ACC112 (cell line): ENCODE measurements around the gene PLPP1.
A peak's percentile ranks its signal among the peaks of the same experiment; 100 is the strongest.

Experiments
- H2AFZ ChIP-seq: fragments of 200-600 bp; sonication (generic); one replicate; pipeline ENCODE4 v1.6.0; 2017; ENCODE audit warnings: antibody characterized with exemption, low read length; ENCODE audit not compliant: unreplicated experiment
- H3K27ac ChIP-seq: fragments of 200-600 bp; sonication (generic); 2 replicates; pipeline ENCODE4 v1.5.1; 2014; ENCODE audit warnings: low read depth, mild to moderate bottlenecking, antibody characterized with exemption, low read length, moderate library complexity
- H3K27me3 ChIP-seq: fragments of 200-600 bp; sonication (generic); 2 replicates; pipeline ENCODE4 v1.6.1; 2014; ENCODE audit warnings: mild to moderate bottlenecking, antibody characterized with exemption, low read length, moderate library complexity, mixed read lengths; ENCODE audit not compliant: insufficient read depth
- H3K36me3 ChIP-seq: fragments of 200-600 bp; sonication (generic); 2 replicates; pipeline ENCODE4 v1.6.1; 2016; ENCODE audit warnings: mild to moderate bottlenecking, antibody characterized with exemption, low read length, moderate library complexity, mixed read lengths; ENCODE audit not compliant: insufficient read depth
- H3K4me1 ChIP-seq: fragments of 200-600 bp; sonication (generic); one replicate; pipeline ENCODE4 v1.6.1; 2016; ENCODE audit warnings: low read length, mixed read lengths; ENCODE audit not compliant: insufficient read depth, unreplicated experiment, control insufficient read depth
- H3K4me3 ChIP-seq: fragments of 200-600 bp; sonication (generic); 2 replicates; pipeline ENCODE4 v1.5.1; 2014; ENCODE audit warnings: mild to moderate bottlenecking, low read depth, low read length
- H3K79me2 ChIP-seq: fragments of 200-600 bp; sonication (generic); one replicate; pipeline ENCODE4 v1.6.0; 2016; ENCODE audit warnings: low read length; ENCODE audit not compliant: control insufficient read depth, unreplicated experiment, insufficient read depth

The PLPP1 gene

DNA sequence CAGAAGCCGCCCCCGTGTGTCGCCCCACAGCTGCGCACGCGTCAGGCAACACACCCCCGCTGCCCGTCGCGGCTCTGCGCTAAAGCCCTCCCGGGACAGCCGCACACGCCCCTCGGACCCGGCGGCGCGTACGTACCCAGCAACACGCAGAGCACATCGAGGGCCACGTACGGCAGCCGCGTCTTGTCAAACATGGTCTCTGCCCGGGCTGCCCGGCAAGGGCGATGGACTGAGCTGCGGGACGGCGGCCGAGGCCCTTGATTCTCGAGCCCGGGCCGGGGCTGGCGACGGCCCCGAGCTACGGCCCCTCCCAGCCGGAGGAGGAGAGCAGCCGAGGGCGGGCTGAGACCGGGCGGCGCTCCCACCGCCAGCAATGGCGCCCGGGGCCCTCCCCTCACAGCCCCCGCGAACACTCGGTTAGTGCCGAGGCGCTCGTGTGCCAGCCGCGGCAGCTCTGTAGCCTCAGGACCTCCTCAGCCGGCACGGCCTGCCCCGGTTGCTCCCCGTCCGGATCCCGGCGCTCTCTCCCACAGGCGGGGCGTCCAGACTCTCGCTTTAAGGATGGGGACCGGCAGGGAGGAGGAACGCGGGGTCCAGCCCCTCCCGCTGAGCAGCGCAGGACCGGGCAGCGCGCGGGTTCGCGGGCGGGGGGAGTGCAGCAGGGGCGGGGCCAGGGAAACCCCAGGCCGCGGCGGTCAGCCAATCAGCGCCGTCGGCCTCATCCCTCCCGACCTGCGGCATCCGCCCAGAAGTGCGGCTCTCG is at the start of gene PLPP1:
TSS of gene PLPP1 (minus strand) at position 529 of the 763 bp plus-strand sequence. CDS start at position 194, 335 bp downstream.
- Histone ChIP-seq H2AFZ (peak within 1 kb of the TSS; percentile 90), H3K79me2 (peaks cover 37% of the 10 kb centered on the region), H3K27ac (peak within 1 kb of the TSS; percentile 90), H3K4me3 (peak within 1 kb of the TSS; percentile 85), H3K36me3 (no peaks in the 10 kb centered on the region), H3K27me3 (no peaks in the 10 kb centered on the region), H3K4me1 (peaks cover 18% of the 10 kb centered on the region)

DNA sequence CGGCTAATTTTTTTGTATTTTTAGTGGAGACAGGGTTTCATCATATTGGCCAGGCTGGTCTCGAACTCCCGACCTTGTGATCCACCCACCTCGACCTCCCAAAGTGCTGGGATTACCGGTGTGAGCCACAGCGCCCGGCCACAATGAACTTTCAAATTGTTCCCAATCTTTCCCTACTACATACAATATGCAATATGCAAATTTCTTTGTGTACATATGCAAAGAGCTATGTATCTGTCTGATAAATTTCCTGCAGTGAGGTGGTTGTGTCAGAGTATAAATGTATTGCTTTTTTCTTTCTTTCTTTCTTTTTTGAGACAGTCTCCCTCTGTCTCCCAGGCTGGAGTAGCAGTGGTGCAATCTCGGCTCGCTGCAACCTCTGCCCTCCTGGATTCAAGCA is 48.8 kb upstream of the PLPP1 start:
- Histone ChIP-seq H3K4me3 (no peak overlapping the region), H3K27ac (no peak overlapping the region), H3K4me1 (no peaks in the 10 kb centered on the region)

DNA sequence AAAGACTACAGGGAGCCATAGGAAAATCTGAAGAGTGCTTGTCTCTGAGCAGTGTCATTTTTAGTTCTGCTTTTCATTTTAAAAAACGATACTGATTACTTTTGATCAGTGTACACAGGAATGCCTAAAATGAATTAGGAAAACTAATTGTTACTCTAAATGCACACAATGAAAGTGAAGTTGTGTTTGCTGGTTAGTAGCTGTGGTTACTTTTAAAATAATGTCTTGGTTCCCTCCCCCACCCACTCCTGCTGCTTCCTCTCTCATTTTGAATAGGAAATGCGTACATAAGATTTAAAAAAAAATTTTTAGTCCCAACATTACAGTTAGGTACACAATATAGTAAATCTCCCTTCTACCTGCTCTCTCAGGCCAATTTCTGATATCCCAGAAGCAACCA is 47.5 kb upstream of the PLPP1 start:
- no peak overlapping the region for H3K4me3 ChIP-seq
- H3K27ac ChIP-seq = no peak overlapping the region
- H3K27me3 ChIP-seq = no peaks in the 10 kb centered on the region
- peaks cover 7% of the 10 kb centered on the region for H3K4me1 ChIP-seq
- H3K79me2 ChIP-seq = no peaks in the 10 kb centered on the region
- no peak overlapping the region for H2AFZ ChIP-seq
- H3K36me3 ChIP-seq = no peaks in the 10 kb centered on the region

More for the DNA sequence above, 48.8 kb upstream of the PLPP1 start:
- Histone ChIP-seq H3K36me3 (no peaks in the 10 kb centered on the region), H2AFZ (no peak overlapping the region), H3K27me3 (no peaks in the 10 kb centered on the region), H3K79me2 (no peaks in the 10 kb centered on the region)

DNA sequence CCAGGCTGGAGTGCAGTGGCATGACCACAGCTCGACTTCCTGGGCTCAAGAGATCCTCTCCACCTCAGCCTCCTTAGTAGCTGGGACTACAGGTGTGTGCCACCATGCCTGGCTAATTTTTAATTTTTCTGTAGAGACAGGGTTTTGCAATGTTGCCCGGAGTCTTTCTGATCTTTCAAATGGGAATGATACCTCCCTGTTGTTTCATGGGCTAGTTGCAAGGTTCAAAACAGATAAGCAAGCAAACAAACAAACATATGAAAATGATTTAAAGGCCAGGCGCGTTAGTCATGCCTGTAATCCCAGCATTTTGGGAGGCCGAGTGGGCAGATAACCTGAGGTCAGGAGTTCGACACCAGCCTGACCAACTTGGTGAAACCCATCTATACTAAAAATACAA is 45.3 kb upstream of the PLPP1 start:
- H3K79me2 ChIP-seq = no peaks in the 10 kb centered on the region
- H3K36me3 ChIP-seq = no peaks in the 10 kb centered on the region
- peaks cover 24% of the 10 kb centered on the region for H3K4me1 ChIP-seq
- no peaks in the 10 kb centered on the region for H3K27me3 ChIP-seq
- H2AFZ ChIP-seq = no peak overlapping the region
- no peak overlapping the region for H3K4me3 ChIP-seq
- no peak overlapping the region for H3K27ac ChIP-seq

DNA sequence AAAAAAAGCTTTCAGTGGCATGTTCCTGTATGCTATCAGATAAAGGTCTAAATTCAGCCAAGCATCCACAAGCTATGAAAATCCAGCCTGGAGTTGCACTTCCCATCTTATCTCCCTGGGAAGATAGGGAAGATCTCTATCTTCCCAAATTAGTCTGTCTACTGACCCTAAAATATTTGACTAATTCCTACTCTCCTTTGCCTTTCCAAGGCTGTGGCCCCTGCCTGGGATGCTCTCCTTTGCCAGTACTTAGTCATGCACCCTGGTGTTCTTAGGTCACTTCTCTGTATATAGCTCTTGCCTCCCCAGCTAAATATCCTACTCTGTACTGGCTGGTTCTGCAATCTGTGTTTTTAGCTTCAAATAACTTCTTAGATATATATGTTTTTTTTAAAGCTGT is 44.0 kb upstream of the PLPP1 start:
- Histone ChIP-seq H3K27ac (no peak overlapping the region), H3K4me1 (peaks cover 24% of the 10 kb centered on the region), H3K36me3 (no peaks in the 10 kb centered on the region), H3K79me2 (no peaks in the 10 kb centered on the region), H3K4me3 (no peak overlapping the region), H2AFZ (no peak overlapping the region), H3K27me3 (no peaks in the 10 kb centered on the region)

DNA sequence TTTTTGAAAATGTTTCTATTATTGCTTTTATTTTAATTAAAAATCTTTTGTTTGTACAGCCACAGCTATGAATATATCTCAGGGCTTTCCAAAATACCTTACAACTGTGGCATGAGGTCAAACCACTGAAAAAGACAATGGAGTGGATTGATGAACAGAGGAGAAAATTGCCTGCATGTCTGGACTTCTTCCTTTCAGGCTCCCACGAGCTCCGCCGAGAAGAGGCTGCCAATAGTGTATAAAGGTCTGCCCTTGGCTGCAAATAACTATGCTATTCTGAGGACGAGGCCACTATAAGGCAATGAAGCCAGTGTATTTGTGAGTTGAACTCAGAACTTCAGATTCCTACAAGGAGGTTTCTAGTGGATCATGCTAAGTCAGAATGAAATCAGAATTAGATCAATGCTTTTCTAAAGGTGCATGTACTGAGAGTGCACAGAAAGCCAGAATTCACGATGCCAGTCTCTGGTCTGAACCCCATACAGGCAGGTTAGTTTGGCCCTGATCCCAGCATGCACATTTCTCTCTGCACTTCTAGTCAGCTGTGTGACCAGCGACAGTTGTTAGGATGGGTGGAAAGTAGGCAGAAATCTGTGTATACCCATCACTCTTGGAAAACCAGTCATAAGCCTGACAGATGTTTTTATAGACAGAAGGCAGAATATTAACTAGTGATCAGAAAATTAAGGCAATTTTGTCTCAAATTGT is 42.7 kb upstream of the PLPP1 start:
- H3K27ac ChIP-seq = no peak overlapping the region
- peaks cover 24% of the 10 kb centered on the region for H3K4me1 ChIP-seq
- H3K4me3 ChIP-seq = no peak overlapping the region
- peak overlapping the region; percentile 19 for H2AFZ ChIP-seq
- H3K36me3 ChIP-seq = no peaks in the 10 kb centered on the region
- no peaks in the 10 kb centered on the region for H3K27me3 ChIP-seq
- no peaks in the 10 kb centered on the region for H3K79me2 ChIP-seq

DNA sequence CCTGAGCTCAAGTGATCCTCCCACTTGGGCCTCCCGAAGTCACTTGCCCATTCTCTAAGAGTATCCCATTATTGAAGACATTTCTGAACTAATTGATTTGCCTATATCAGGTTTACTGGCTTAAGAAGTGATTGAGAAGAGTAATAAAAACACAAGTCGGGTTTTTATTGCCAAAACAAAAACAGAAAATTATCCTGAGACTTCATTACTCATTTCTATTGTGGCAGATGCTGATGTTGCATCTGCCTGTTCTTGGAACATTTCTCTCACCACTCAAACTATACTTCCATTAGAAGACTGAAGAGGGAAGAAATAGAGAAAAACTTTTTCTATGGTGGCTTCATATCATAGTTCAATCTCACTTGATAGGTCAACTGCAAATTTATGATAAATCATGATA is 41.9 kb upstream of the PLPP1 start:
- Histone ChIP-seq H3K4me1 (peaks cover 24% of the 10 kb centered on the region), H3K36me3 (no peaks in the 10 kb centered on the region), H3K4me3 (no peak overlapping the region), H3K27me3 (no peaks in the 10 kb centered on the region), H2AFZ (peak overlapping the region; percentile 19), H3K79me2 (no peaks in the 10 kb centered on the region), H3K27ac (no peak overlapping the region)

DNA sequence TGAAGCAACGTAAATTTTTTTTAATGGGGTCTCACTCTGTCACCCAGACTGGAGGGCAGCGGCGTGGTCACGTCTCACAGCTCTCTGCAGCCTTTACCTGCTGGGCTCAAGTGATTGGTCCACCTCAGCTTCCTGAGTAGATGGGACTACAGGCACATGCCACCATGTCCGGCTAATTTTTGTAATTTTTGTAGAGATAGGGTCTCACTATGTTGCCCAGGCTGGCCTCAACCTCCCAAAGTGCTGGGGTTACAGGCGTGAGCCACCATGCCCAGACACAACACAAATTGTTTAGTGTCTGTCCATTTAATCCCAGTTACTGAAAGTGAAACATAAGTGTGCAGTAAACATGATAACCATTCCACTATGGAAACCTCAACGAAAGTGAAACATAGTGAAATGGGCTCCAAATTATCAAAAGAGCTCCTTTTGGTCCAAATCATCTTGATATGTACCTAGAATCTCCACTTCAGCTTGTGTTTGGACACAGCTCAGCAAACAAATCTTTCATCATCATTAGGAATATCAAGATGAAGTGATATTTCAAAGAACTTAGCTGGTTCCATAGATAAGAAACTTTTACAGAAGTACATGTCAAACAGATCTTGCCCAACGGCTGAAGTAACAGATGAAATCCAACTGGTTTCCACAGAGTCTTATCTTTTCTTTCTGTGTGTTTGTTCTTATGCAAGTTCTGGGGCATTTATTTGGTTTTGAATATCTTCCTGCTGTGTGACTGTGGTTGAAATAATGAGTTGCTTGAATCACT is 41.2 kb upstream of the PLPP1 start:
- Histone ChIP-seq H3K4me3 (peak overlapping the region; percentile 5; the same call in 1 of the 2 replicates), H3K27me3 (no peaks in the 10 kb centered on the region), H3K27ac (no peak overlapping the region), H3K79me2 (no peaks in the 10 kb centered on the region), H3K4me1 (peaks cover 24% of the 10 kb centered on the region), H2AFZ (peak overlapping the region; percentile 19), H3K36me3 (no peaks in the 10 kb centered on the region)

DNA sequence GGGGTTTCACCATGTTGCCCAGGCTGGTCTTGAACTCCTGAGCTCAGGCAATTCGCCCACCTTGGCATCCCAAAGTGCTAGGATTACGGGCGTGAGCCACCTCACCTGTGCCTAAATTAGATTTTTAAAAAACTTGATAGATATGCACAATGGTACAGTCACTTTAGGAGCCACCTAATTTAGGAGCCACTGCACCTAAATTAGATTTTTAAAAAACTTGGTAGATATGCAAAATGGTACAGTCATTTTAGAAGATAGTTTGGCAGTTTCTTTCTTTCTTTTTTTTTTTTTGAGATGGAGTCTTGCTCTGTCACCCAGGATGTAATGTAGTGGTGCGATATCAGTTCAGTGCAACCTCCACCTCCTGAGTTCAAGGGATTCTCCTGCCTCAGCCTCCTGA is 37.8 kb upstream of the PLPP1 start:
- H3K36me3 ChIP-seq = no peaks in the 10 kb centered on the region
- H3K79me2 ChIP-seq = no peaks in the 10 kb centered on the region
- no peaks in the 10 kb centered on the region for H3K27me3 ChIP-seq
- H2AFZ ChIP-seq = no peak overlapping the region
- H3K4me1 ChIP-seq = peaks cover 33% of the 10 kb centered on the region
- no peak overlapping the region for H3K27ac ChIP-seq
- no peak overlapping the region for H3K4me3 ChIP-seq

DNA sequence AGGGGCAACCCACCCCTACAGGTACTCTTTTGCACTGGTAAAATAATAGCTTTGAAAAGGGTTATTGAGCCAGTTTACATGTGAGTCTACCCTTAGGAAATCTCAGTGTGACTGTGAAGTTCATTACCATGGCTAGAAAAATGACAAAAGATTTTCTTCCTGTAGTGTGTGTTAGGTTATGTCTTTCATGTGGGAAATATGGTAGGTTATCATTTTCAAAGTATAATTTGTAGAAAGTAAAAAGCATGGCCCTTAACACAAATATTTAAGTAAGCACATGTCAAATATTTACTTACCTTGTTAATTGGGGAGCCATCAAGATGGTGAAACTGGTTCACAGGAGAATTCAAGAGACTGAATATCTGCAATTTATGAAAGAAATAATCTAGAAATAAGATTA is 37.3 kb upstream of the PLPP1 start:
- Histone ChIP-seq H2AFZ (no peak overlapping the region), H3K27ac (no peak overlapping the region), H3K36me3 (no peaks in the 10 kb centered on the region), H3K27me3 (no peaks in the 10 kb centered on the region), H3K4me1 (peaks cover 27% of the 10 kb centered on the region), H3K4me3 (no peak overlapping the region), H3K79me2 (no peaks in the 10 kb centered on the region)
